Tibial nerve (tissue), 4 donors: Measurements from ENCODE around the gene ARL6. TPM values are rescaled to one million over a fixed set of nuclear protein-coding genes. Genes with fewer than 3 reads are reported as not detected.

Experiments
- total RNA-seq, 4 donors: library from RNA; depleted of rRNA; stranded (reverse); fragments of >200 nt; gene quantifications; one replicate each; pipeline ENCODE4 v1.1.0, GENCODE V29; 2016

ARL6 gene
- total RNA-seq, 4 donors from 2014 or later, result 7.6 to 18.6 (median 14.4) TPM

Other genes with a start within 250 kb of the ARL6 start
- 10 to 100 TPM; 30.9 to 48.1 (median 32.1) TPM for gene CRYBG3, start 57.3 kb downstream of the ARL6 start, total RNA-seq
- 10 to 100 TPM; 24.9 to 27.0 (median 26.8) TPM for gene RIOX2, start 207.7 kb downstream of the ARL6 start, total RNA-seq